NCI-H1092 (cell line): Measurements from ENCODE around the gene PRDM5.

Source experiments
- DNase-seq: peaks from one replicate; lab custom pipeline; 2025; lab: John Stamatoyannopoulos, UW

PRDM5 gene

GRCh38 chr4:120855307-120856001, 67.1 kb downstream of the PRDM5 start:
- no peak for DNase-seq

- no peak for DNase-seq
These were observed 69.2 kb downstream of the PRDM5 start for GRCh38 chr4:120853161-120853935.

GRCh38 chr4:120850018-120850599, 72.4 kb downstream of the PRDM5 start:
- DNase-seq: no peak

- DNase-seq: no peak
These were observed 75.4 kb downstream of the PRDM5 start for GRCh38 chr4:120847019-120847582.

- no peak for DNase-seq
These were observed 78.0 kb downstream of the PRDM5 start for GRCh38 chr4:120844528-120844921.

GRCh38 chr4:120843849-120844527, 78.5 kb downstream of the PRDM5 start:
- DNase-seq: no peak

- no peak for DNase-seq
These were observed 80.5 kb downstream of the PRDM5 start for GRCh38 chr4:120842031-120842430.

GRCh38 chr4:120841580-120841979, 80.9 kb downstream of the PRDM5 start:
- no peak for DNase-seq

- no peak for DNase-seq
These were observed 82.4 kb downstream of the PRDM5 start for GRCh38 chr4:120839974-120840751.

- DNase-seq: no peak
These were observed 83.1 kb downstream of the PRDM5 start for GRCh38 chr4:120839334-120839973.

GRCh38 chr4:120838784-120839183, 83.7 kb downstream of the PRDM5 start:
- DNase-seq: no peak

GRCh38 chr4:120837656-120838055, 84.9 kb downstream of the PRDM5 start:
- no peak for DNase-seq

GRCh38 chr4:120835342-120835741, 87.2 kb downstream of the PRDM5 start:
- DNase-seq: no peak

GRCh38 chr4:120830204-120830603, 92.3 kb downstream of the PRDM5 start:
- no peak for DNase-seq

GRCh38 chr4:120829113-120829831, 93.3 kb downstream of the PRDM5 start:
- no peak for DNase-seq

GRCh38 chr4:120826853-120827252, 95.7 kb downstream of the PRDM5 start:
- no peak for DNase-seq

GRCh38 chr4:120826449-120826848, 96.1 kb downstream of the PRDM5 start:
- no peak for DNase-seq

GRCh38 chr4:120824946-120825345, 97.6 kb downstream of the PRDM5 start:
- no peak for DNase-seq

- no peak for DNase-seq
These were observed 100.5 kb downstream of the PRDM5 start for GRCh38 chr4:120821977-120822376.

- DNase-seq: no peak
These were observed 101.5 kb downstream of the PRDM5 start for GRCh38 chr4:120821029-120821428.
